Measurements from ENCODE around the gene THAP2.

THAP2 gene

DNA sequence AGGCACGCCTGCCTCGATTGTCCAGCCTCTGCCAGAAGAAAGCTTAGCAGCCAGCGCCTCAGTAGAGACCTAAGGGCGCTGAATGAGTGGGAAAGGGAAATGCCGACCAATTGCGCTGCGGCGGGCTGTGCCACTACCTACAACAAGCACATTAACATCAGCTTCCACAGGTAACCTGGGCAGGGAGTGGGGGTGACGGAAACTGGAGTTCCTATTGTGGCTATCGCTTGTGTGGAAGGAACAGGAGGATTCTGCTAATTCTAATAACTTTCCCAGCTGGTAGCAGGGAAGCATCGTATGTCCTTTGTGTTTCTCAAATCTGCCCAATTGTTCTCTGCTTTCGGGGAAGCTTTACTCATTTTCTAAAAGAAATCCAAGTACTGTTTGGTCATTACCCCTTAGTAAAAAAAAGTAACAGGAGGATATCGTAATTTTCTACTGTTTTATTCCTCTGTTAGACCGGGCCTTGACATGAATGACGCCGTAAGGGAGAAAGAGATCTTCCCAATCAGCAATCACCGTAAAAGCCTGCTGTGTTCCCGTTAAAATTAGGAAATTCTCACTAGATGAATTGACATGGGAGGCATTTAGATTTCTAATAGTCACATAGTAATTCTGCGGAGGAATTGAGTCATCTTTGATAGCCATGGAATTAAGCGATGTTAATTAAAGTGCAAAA is 449 bp downstream of the THAP2 start:
- H2BK5ac ChIP-seq (ENCODE audit: low read depth, low read length, poor library complexity, severe bottlenecking) = no peak overlapping the region
- peak overlapping the region; percentile 99 for H3K9ac ChIP-seq (ENCODE audit: low read length)
- no peak for DNase-seq
- H3K18ac ChIP-seq (ENCODE audit: low read depth in 1 of 2, low read length in 2 of 2) = peak overlapping the region in 1 of 2 experiments; percentile 82
- H4K91ac ChIP-seq (ENCODE audit: low read length) = peak overlapping the region; percentile 37
- peak overlapping the region; percentile 52 for H3K4me2 ChIP-seq (ENCODE audit: low read length, poor library complexity, severe bottlenecking)
- peak overlapping the region in 1 of 2 experiments; percentile 19 for H3K14ac ChIP-seq (ENCODE audit: low read length in 2 of 2)
- no peak overlapping the region for H2BK12ac ChIP-seq (ENCODE audit: low read length in 2 of 2)
- H2AFZ ChIP-seq (ENCODE audit: low read depth, low read length) = peak overlapping the region; percentile 72
- no peak overlapping the region for H2BK120ac ChIP-seq (ENCODE audit: low read depth, low read length)
- H3K9me3 ChIP-seq (ENCODE audit: control insufficient read depth, low read length) = no peaks in the 10 kb centered on the region
- H4K8ac ChIP-seq (ENCODE audit: low read length) = peak overlapping the region; percentile 80
- 0% methylated on average over 7 of the region's 20 CpGs for WGBS
- peak overlapping the region; percentile 77 for H2BK15ac ChIP-seq (ENCODE audit: low read depth, poor library complexity, severe bottlenecking)
- H3K4me3 ChIP-seq (ENCODE audit: insufficient read depth in 1 of 2, low read depth in 1 of 2, low read length in 2 of 2) = peak overlapping the region; percentile 74 to 97
- H3K23ac ChIP-seq (ENCODE audit: low read length in 2 of 2) = no peak overlapping the region
- peaks cover 3% of the 10 kb centered on the region for H3K4me1 ChIP-seq (ENCODE audit: control insufficient read depth, insufficient read depth, low read depth, low read length)
- peak overlapping the region; percentile 89 for H3K27ac ChIP-seq (ENCODE audit: low read length, poor library complexity, severe bottlenecking)
- peaks cover 11% of the 10 kb centered on the region for H3K79me1 ChIP-seq (replicated peaks; ENCODE audit: low read length, poor library complexity, severe bottlenecking)
- H3K36me3 ChIP-seq (ENCODE audit: control insufficient read depth in 1 of 2, insufficient read depth in 2 of 2, low read depth in 1 of 2, low read length in 2 of 2) = peaks cover 0 to 9% of the 10 kb centered on the region in 2 experiments
- no peak overlapping the region for H2AK5ac ChIP-seq (ENCODE audit: low read length, severe bottlenecking)
- H3K4ac ChIP-seq (ENCODE audit: low read depth in 1 of 2, low read length in 2 of 2) = peak overlapping the region in 1 of 2 experiments; percentile 68
- no peaks in the 10 kb centered on the region for H3K27me3 ChIP-seq (ENCODE audit: control insufficient read depth in 1 of 2, insufficient read depth in 1 of 2, low read length in 2 of 2)

- Histone ChIP-seq H2AFZ (ENCODE audit: low read depth, low read length) (no peak overlapping the region), H3K23ac (ENCODE audit: low read length in 2 of 2) (no peak overlapping the region), H3K4me3 (ENCODE audit: insufficient read depth in 1 of 2, low read depth in 1 of 2, low read length in 2 of 2) (peak overlapping the region in 1 of 2 experiments; percentile 97), H3K4me1 (ENCODE audit: control insufficient read depth, insufficient read depth, low read depth, low read length) (peaks cover 3% of the 10 kb centered on the region), H2BK5ac (ENCODE audit: low read depth, low read length, poor library complexity, severe bottlenecking) (no peak overlapping the region), H3K79me1 (replicated peaks; ENCODE audit: low read length, poor library complexity, severe bottlenecking) (peaks cover 12% of the 10 kb centered on the region), H3K14ac (ENCODE audit: low read length in 2 of 2) (no peak overlapping the region), H4K91ac (ENCODE audit: low read length) (no peak overlapping the region), H4K8ac (ENCODE audit: low read length) (no peak overlapping the region), H2AK5ac (ENCODE audit: low read length, severe bottlenecking) (no peak overlapping the region), H2BK15ac (ENCODE audit: low read depth, poor library complexity, severe bottlenecking) (no peak overlapping the region), H3K27me3 (ENCODE audit: control insufficient read depth in 1 of 2, insufficient read depth in 1 of 2, low read length in 2 of 2) (no peaks in the 10 kb centered on the region), H3K4me2 (ENCODE audit: low read length, poor library complexity, severe bottlenecking) (peak overlapping the region; percentile 53), H2BK12ac (ENCODE audit: low read length in 2 of 2) (no peak overlapping the region), H3K9ac (ENCODE audit: low read length) (peak overlapping the region; percentile 99), H3K4ac (ENCODE audit: low read depth in 1 of 2, low read length in 2 of 2) (no peak overlapping the region), H3K18ac (ENCODE audit: low read depth in 1 of 2, low read length in 2 of 2) (no peak overlapping the region), H3K9me3 (ENCODE audit: control insufficient read depth, low read length) (no peaks in the 10 kb centered on the region), H3K27ac (ENCODE audit: low read length, poor library complexity, severe bottlenecking) (no peak overlapping the region), H3K36me3 (ENCODE audit: control insufficient read depth in 1 of 2, insufficient read depth in 2 of 2, low read depth in 1 of 2, low read length in 2 of 2) (peaks cover 0 to 3% of the 10 kb centered on the region in 2 experiments), H2BK120ac (ENCODE audit: low read depth, low read length) (no peak overlapping the region)
- DNase-seq = no peak
- WGBS = 0% methylated on average over 2 of the region's 4 CpGs
Measured at GRCh38 chr12:71665090-71665463, 976 bp downstream of the THAP2 start.

- Histone ChIP-seq H3K36me3 (ENCODE audit: control insufficient read depth in 1 of 2, insufficient read depth in 2 of 2, low read depth in 1 of 2, low read length in 2 of 2) (no peaks in the 10 kb centered on the region), H3K4me2 (ENCODE audit: low read length, poor library complexity, severe bottlenecking) (no peak overlapping the region), H4K8ac (ENCODE audit: low read length) (no peak overlapping the region), H2AFZ (ENCODE audit: low read depth, low read length) (no peak overlapping the region), H3K18ac (ENCODE audit: low read depth in 1 of 2, low read length in 2 of 2) (no peak overlapping the region), H3K4ac (ENCODE audit: low read depth in 1 of 2, low read length in 2 of 2) (no peak overlapping the region), H3K27me3 (ENCODE audit: control insufficient read depth in 1 of 2, insufficient read depth in 1 of 2, low read length in 2 of 2) (no peaks in the 10 kb centered on the region), H3K9ac (ENCODE audit: low read length) (no peak overlapping the region), H2BK12ac (ENCODE audit: low read length in 2 of 2) (no peak overlapping the region), H3K14ac (ENCODE audit: low read length in 2 of 2) (no peak overlapping the region), H3K79me1 (replicated peaks; ENCODE audit: low read length, poor library complexity, severe bottlenecking) (peaks cover 12% of the 10 kb centered on the region), H3K27ac (ENCODE audit: low read length, poor library complexity, severe bottlenecking) (no peak overlapping the region), H2BK120ac (ENCODE audit: low read depth, low read length) (no peak overlapping the region), H2AK5ac (ENCODE audit: low read length, severe bottlenecking) (no peak overlapping the region), H3K9me3 (ENCODE audit: control insufficient read depth, low read length) (no peaks in the 10 kb centered on the region), H3K4me1 (ENCODE audit: control insufficient read depth, insufficient read depth, low read depth, low read length) (peaks cover 3% of the 10 kb centered on the region), H3K4me3 (ENCODE audit: insufficient read depth in 1 of 2, low read depth in 1 of 2, low read length in 2 of 2) (no peak overlapping the region), H2BK5ac (ENCODE audit: low read depth, low read length, poor library complexity, severe bottlenecking) (no peak overlapping the region), H3K23ac (ENCODE audit: low read length in 2 of 2) (no peak overlapping the region), H4K91ac (ENCODE audit: low read length) (no peak overlapping the region), H2BK15ac (ENCODE audit: low read depth, poor library complexity, severe bottlenecking) (no peak overlapping the region)
- WGBS = 98% methylated on average over 5 of the region's 5 CpGs
- DNase-seq = no peak
Measured at GRCh38 chr12:71666259-71666658, 2.2 kb downstream of the THAP2 start.

DNA sequence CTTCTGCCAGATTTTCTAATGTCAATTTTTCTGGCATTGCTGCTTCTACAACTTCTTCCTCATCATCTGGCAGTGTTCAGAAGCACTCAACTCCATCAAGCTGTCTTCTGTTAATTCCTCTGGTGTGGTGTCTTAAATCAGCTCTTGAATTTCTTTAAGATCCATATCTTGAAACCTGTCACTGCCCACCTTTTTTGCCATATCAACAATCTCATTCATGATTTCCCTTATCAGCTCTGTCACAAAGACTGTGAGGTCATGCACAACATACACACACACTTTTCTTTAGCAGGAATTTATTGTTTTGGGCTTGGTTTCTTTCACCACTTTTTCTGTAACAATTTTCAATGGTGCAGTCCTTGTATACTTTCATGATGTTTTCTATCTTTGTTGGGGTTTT is 7.2 kb downstream of the THAP2 start:
- Histone ChIP-seq H2BK12ac (ENCODE audit: low read length in 2 of 2) (no peak overlapping the region), H2BK5ac (ENCODE audit: low read depth, low read length, poor library complexity, severe bottlenecking) (no peak overlapping the region), H2AK5ac (ENCODE audit: low read length, severe bottlenecking) (no peak overlapping the region), H3K79me1 (replicated peaks; ENCODE audit: low read length, poor library complexity, severe bottlenecking) (peaks cover 9% of the 10 kb centered on the region), H4K91ac (ENCODE audit: low read length) (no peak overlapping the region), H3K27me3 (ENCODE audit: control insufficient read depth in 1 of 2, insufficient read depth in 1 of 2, low read length in 2 of 2) (no peaks in the 10 kb centered on the region), H3K36me3 (ENCODE audit: control insufficient read depth in 1 of 2, insufficient read depth in 2 of 2, low read depth in 1 of 2, low read length in 2 of 2) (no peaks in the 10 kb centered on the region), H3K9ac (ENCODE audit: low read length) (no peak overlapping the region), H3K4me1 (ENCODE audit: control insufficient read depth, insufficient read depth, low read depth, low read length) (no peaks in the 10 kb centered on the region), H3K4me2 (ENCODE audit: low read length, poor library complexity, severe bottlenecking) (no peak overlapping the region), H2AFZ (ENCODE audit: low read depth, low read length) (no peak overlapping the region), H3K18ac (ENCODE audit: low read depth in 1 of 2, low read length in 2 of 2) (no peak overlapping the region), H4K8ac (ENCODE audit: low read length) (no peak overlapping the region), H3K9me3 (ENCODE audit: control insufficient read depth, low read length) (no peaks in the 10 kb centered on the region), H2BK15ac (ENCODE audit: low read depth, poor library complexity, severe bottlenecking) (no peak overlapping the region), H3K23ac (ENCODE audit: low read length in 2 of 2) (no peak overlapping the region), H3K4ac (ENCODE audit: low read depth in 1 of 2, low read length in 2 of 2) (no peak overlapping the region), H3K27ac (ENCODE audit: low read length, poor library complexity, severe bottlenecking) (no peak overlapping the region), H3K14ac (ENCODE audit: low read length in 2 of 2) (no peak overlapping the region), H2BK120ac (ENCODE audit: low read depth, low read length) (no peak overlapping the region), H3K4me3 (ENCODE audit: insufficient read depth in 1 of 2, low read depth in 1 of 2, low read length in 2 of 2) (no peak overlapping the region)
- no peak for DNase-seq

Data from mesenchymal stem cell (in vitro differentiated cells and primary cell).